ENCODE measurements around the gene UST. TPM values are rescaled to one million over a fixed set of nuclear protein-coding genes. Genes with fewer than 3 reads are reported as not detected.

Gene UST
- total RNA-seq, 4 donors from 2014 or later: 2.9 to 12.0 (median 5.7) TPM

GRCh38 chr6:148793721-148794120, 46.9 kb downstream of the UST start:
- WGBS, 2 donors: 84 to 95% methylated on average over 2 of the region's 2 CpGs
- no peaks in the 10 kb centered on the region for H3K36me3 ChIP-seq
- H3K27me3 ChIP-seq: no peaks in the 10 kb centered on the region
- H3K4me1 ChIP-seq: peaks cover 0 to 5% (median 0%) of the 10 kb centered on the region in 3 donors
- no peak overlapping the region for H3K27ac ChIP-seq
- DNase-seq: no peak
- intact Hi-C loops (cut with DNase I): no loop called here
- TF ChIP-seq POLR2A (IDR thresholded peaks at IDR 0.05) (no peak), CTCF (IDR thresholded peaks at IDR 0.05) (no peak)
- H3K9me3 ChIP-seq: no peaks in the 10 kb centered on the region
- H3K4me3 ChIP-seq: no peak overlapping the region

GRCh38 chr6:148794797-148795196, 48.0 kb downstream of the UST start:
- Histone ChIP-seq H3K4me3 (no peak overlapping the region), H3K27ac (no peak overlapping the region), H3K9me3 (no peaks in the 10 kb centered on the region), H3K4me1 (peaks cover 0 to 5% (median 0%) of the 10 kb centered on the region in 3 donors), H3K36me3 (no peaks in the 10 kb centered on the region), H3K27me3 (no peaks in the 10 kb centered on the region)
- TF ChIP-seq POLR2A (IDR thresholded peaks at IDR 0.05): no peak
- no peak for TF ChIP-seq CTCF (IDR thresholded peaks at IDR 0.05)
- intact Hi-C loops (cut with DNase I): no loop called here
- no peak for DNase-seq
- WGBS, 2 donors: 76 to 88% methylated on average over 4 of the region's 4 CpGs

- TF ChIP-seq POLR2A (IDR thresholded peaks at IDR 0.05) (no peak), CTCF (IDR thresholded peaks at IDR 0.05) (no peak)
- H3K27ac ChIP-seq: no peak overlapping the region
- no peaks in the 10 kb centered on the region for H3K27me3 ChIP-seq
- H3K4me1 ChIP-seq: peaks cover 0 to 7% (median 5%) of the 10 kb centered on the region in 3 donors
- no peaks in the 10 kb centered on the region for H3K9me3 ChIP-seq
- intact Hi-C loops (cut with DNase I): no loop called here
- no peak overlapping the region for H3K4me3 ChIP-seq
- no peaks in the 10 kb centered on the region for H3K36me3 ChIP-seq
- WGBS, 2 donors: 71 to 79% methylated on average over 6 of the region's 6 CpGs
- no peak for DNase-seq
Measured at GRCh38 chr6:148795563-148795962, 48.7 kb downstream of the UST start.

- H3K27ac ChIP-seq: no peak overlapping the region
- no peaks in the 10 kb centered on the region for H3K9me3 ChIP-seq
- no peaks in the 10 kb centered on the region for H3K27me3 ChIP-seq
- DNase-seq: no peak
- H3K4me1 ChIP-seq: peaks cover 0 to 9% (median 5%) of the 10 kb centered on the region in 3 donors
- intact Hi-C loops (cut with DNase I): no loop called here
- 80 to 89% methylated on average over 3 of the region's 3 CpGs for WGBS, 2 donors
- H3K4me3 ChIP-seq: no peak overlapping the region
- no peaks in the 10 kb centered on the region for H3K36me3 ChIP-seq
- TF ChIP-seq POLR2A (IDR thresholded peaks at IDR 0.05) (no peak), CTCF (IDR thresholded peaks at IDR 0.05) (no peak)
Measured at GRCh38 chr6:148799647-148800046, 52.8 kb downstream of the UST start.

- no peaks in the 10 kb centered on the region for H3K36me3 ChIP-seq
- no peak overlapping the region for H3K27ac ChIP-seq
- intact Hi-C loops (cut with DNase I): no loop called here
- H3K9me3 ChIP-seq: no peaks in the 10 kb centered on the region
- peaks cover 0 to 9% (median 3%) of the 10 kb centered on the region in 3 donors for H3K4me1 ChIP-seq
- TF ChIP-seq POLR2A (IDR thresholded peaks at IDR 0.05): no peak
- no peak for TF ChIP-seq CTCF (IDR thresholded peaks at IDR 0.05)
- H3K4me3 ChIP-seq: no peak overlapping the region
- no peak for DNase-seq
- WGBS, 2 donors: 12 to 14% methylated on average over 3 of the region's 3 CpGs
- no peaks in the 10 kb centered on the region for H3K27me3 ChIP-seq
Measured at GRCh38 chr6:148800536-148800935, 53.7 kb downstream of the UST start.

Data from esophagus squamous epithelium (tissue), 5 donors.